ENCODE measurements around the gene CRTC1. TPM values are rescaled to one million over a fixed set of nuclear protein-coding genes. Genes with fewer than 3 reads are reported as not detected.

Gene CRTC1
- total and polyA plus RNA-seq, 9 of the 15 experiments (the other 6 are each of a cell fraction or from before 2014, with no cell fraction given): 0.25 to 3.8 (median 1.2) TPM; not detected in 2

- 48% methylated on average over 4 of the region's 4 CpGs for WGBS (ENCODE audit: insufficient coverage, low coverage, missing lambda C conversion rate)
- BruUV-seq (replicated peaks): no TSS peak
- POLR2A ChIA-PET: interaction anchor here (0.7 kb wide), 1 partner anchor 27 kb away, joined by 3 read pairs; no protein-coding TSS in a partner anchor
Measured at GRCh38 chr19:18754501-18754900, 71.0 kb downstream of the CRTC1 start.

More at GRCh38 chr19:18754501-18754900, 71.0 kb downstream of the CRTC1 start:
- H3K27me3 ChIP-seq (ENCODE audit: control insufficient read depth in 2 of 2, insufficient read depth in 2 of 2, low read length in 2 of 2): no peaks in the 10 kb centered on the region
- peaks cover 6% of the 10 kb centered on the region; the same call in 1 of the 2 replicates for H4K20me1 ChIP-seq (replicated peaks; ENCODE audit: control insufficient read depth, insufficient read depth, low read length)
- DNase-seq (ENCODE audit: extremely low read depth in 1 of 4, low spot score in 3 of 4) (no peak), ATAC-seq (no peak), FAIRE-seq (no peak)
- H3K79me2 ChIP-seq (ENCODE audit: control insufficient read depth, insufficient read depth, low read length): no peaks in the 10 kb centered on the region
- H3K4me2 ChIP-seq (ENCODE audit: insufficient read depth, low read length): no peak overlapping the region
- H3K4me3 ChIP-seq: no peak overlapping the region
- in situ Hi-C loops (cut with MboI): no loop called here
- no peaks in the 10 kb centered on the region for H3K9me1 ChIP-seq (ENCODE audit: control insufficient read depth, insufficient read depth, low read length)
- H3K27ac ChIP-seq (ENCODE audit: extremely low read depth, low read depth, low read length): no peak overlapping the region
- no peak overlapping the region for H3K9ac ChIP-seq (ENCODE audit: insufficient read depth in 1 of 2, low read depth in 2 of 2, low read length in 2 of 2)
- H2AFZ ChIP-seq (ENCODE audit: low read depth, low read length): no peak overlapping the region
- intact Hi-C loops (cut with micrococcal nuclease): no loop called here
- H3K4me1 ChIP-seq (replicated peaks in 1 of 2; ENCODE audit: control insufficient read depth in 2 of 2, insufficient read depth in 2 of 2, low read length in 2 of 2): peaks cover 4 to 32% of the 10 kb centered on the region in 2 experiments; a peak in 3 of 5 replicates
- no peak for TF ChIP-seq ZNF830 (CRISPR knock-in tag; IDR thresholded peaks at IDR 0.05)
- no peak for TF ChIP-seq HCFC1 (IDR thresholded peaks at IDR 0.05; ENCODE audit: low read depth, low read length)
- no peak for TF ChIP-seq RFX5 (IDR thresholded peaks at IDR 0.05; ENCODE audit: low read depth, low read length)
- TF ChIP-seq NR0B1 (IDR thresholded peaks at IDR 0.05; ENCODE audit: partially characterized antibody): no peak
- TF ChIP-seq POLR2AphosphoS5 (IDR thresholded peaks at IDR 0.05; ENCODE audit: control insufficient read depth, insufficient read depth, low read depth, low read length): no peak
- no peak for TF ChIP-seq HNRNPL (IDR thresholded peaks at IDR 0.05; ENCODE audit: low read depth, low read length)
- TF ChIP-seq PATZ1 (CRISPR knock-in tag; IDR thresholded peaks at IDR 0.05; ENCODE audit: borderline replicate concordance): no peak
- no peak for TF ChIP-seq HBP1 (CRISPR knock-in tag; IDR thresholded peaks at IDR 0.05)
- no peak for TF ChIP-seq TCF7L2 (IDR thresholded peaks at IDR 0.05; ENCODE audit: low read depth, low read length)
- no peak for TF ChIP-seq ZNF57 (CRISPR knock-in tag; IDR thresholded peaks at IDR 0.05)
- TF ChIP-seq JUND (IDR thresholded peaks at IDR 0.05; ENCODE audit: borderline replicate concordance, low read depth, low read length): no peak
- TF ChIP-seq JUND (tag; IDR thresholded peaks at IDR 0.05; ENCODE audit: borderline replicate concordance, low read depth, low read length): no peak
- TF ChIP-seq ZNF23 (CRISPR knock-in tag; IDR thresholded peaks at IDR 0.05): no peak
- no peaks in the 10 kb centered on the region for H3K36me3 ChIP-seq (ENCODE audit: control insufficient read depth, insufficient read depth, low read length)
- no peaks in the 10 kb centered on the region for H3K9me3 ChIP-seq (replicated peaks; ENCODE audit: control insufficient read depth, insufficient read depth, low read depth, low read length)
- CTCF ChIA-PET (ENCODE audit: low intra/inter-chr PET ratio): no interaction called here

Data from K562 (cell line).